GM19395 (cell line): ENCODE measurements around the gene PYGM.

Source experiments
- ATAC-seq: cut with Tn5 transposase; IDR thresholded peaks from one replicate; pipeline ENCODE4 v1.9.1; 2021; ENCODE audit warnings: mild to moderate bottlenecking, moderate library complexity; ENCODE audit not compliant: unreplicated experiment

PYGM gene

GRCh38 chr11:64769283-64769682, 9.5 kb upstream of the PYGM start:
- no peak for ATAC-seq

GRCh38 chr11:64768300-64768694, 8.5 kb upstream of the PYGM start:
- no peak for ATAC-seq

DNA sequence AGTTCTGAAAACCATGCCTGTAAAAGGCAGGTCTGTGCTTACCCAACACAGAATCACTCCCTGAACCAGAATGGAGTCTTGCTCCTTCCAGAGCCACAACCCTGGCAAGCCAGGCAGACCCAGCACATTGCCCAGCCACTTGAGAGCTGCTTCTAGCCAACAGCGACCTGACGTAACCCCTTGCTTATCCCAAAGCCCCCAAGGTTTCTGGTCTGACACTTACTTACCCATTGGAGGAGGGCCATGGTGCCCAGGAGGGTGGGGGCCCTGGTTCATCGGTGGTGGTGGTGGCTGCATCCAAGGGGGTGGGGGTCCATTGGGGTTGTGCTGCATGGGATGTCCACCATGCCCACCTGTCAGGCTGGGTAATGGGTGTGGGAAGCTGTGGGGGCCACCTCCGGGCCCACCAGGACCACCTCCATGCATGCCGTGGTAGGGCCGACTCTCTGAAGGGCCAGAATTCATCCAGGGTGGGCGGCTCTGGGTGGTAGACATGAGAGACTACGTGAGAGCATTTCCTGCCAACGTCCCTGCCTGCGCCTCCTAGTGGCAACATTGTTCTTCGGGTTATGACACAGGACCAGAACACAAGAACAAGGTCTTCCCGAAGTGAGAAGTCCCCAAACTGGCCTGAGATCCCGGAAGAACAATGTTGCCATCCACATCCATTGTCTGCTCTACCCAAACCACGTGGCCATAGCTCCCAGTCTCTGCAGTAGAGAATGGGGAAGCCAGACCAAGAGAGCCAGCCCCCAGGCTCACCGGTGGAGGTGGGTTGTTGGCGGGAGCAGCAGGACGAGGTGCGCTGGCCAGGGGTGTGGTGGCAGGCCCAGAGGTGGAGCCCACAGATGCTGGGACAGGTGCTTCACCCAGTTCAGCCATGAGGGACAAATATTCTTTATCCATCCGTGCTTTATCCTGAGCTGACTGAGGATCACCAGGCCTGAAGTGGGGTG, 7.8 kb upstream of the PYGM start:
- ATAC-seq, result no peak

- ATAC-seq, result no peak
Measured at GRCh38 chr11:64766881-64767280, 7.1 kb upstream of the PYGM start.

DNA sequence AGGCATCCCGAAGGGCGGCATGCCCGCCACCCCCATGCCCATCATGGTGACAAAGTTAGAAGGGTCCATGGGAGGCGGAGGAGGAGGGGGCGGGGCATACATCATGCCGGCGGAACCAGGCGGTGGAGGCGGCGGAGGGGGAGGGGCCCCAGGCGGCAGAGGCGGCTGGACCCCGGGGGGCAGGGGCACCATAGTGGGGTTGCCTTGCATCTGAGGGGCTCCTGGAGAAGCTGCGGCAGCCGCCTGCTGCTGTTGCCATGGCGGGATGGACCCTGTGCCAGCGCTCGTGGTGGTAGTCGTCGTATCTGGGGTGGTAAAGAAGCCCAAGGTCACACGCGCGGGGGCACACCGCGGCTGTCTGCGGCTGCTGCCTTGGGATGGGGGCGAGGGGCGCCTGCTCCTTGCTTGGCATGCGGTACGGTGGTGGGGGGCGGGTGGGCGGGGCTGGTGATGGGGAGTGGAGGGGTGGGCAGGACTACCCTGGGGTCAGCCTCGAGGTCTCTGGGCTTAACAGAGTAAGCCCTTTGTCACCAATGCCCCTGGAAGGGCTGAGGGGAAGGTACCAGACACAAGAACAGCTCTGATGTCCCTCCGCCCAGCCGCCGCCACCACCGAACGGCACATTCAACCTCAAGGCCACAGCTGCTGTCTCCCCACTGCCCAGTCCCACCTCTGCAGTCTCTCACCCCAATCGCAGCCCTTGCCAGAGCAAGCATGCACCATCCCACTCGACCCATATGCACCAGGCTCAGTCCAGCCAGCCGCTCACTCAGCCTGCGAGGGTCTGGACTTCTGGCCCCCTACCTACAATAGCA, 6.3 kb upstream of the PYGM start:
- no peak for ATAC-seq

DNA sequence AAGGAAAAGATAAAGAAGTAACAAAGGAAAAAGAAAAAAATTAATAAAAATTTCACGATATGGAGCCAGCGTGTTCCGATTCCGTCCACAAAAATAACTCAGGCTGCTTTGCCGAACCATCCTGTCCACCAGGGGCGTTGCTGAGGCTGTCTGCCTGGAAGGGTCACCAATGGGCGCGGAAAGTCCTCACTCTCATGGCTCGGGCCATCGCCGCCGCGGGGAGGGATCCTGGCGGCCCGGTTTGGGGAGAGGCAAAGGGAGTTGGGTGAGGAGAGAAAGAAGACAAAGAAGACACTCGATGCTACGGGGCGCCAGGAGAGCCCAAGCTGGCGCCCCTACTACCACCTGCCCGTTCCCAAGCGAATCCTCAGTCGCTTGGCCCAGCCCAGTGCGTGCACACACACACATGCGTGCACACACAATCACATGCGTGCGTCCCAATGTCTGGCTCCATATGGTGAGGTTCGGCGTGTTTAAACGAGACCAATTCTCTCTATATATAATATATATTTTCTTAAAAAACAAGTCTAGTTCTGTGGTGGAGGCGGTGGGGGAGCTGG, 5.6 kb upstream of the PYGM start:
- no peak for ATAC-seq

DNA sequence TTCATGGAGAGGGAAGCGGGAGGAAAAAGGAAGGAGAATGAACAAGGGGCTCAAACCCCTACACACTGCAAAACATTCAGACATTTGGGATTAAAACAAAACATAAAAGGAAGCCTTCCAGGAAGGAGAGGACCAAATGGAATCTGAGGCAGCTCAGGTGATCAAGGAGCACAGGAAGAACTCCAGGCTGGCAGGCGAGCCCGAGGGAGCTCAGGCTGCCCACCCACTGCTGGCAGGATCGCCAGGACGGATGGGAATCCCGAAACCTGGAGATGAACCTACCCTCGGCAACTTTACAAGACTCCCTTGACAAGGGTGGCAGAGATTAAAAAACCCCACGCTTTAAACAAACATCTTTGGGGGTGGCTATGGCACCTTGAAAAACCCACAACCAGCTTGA, 5.0 kb upstream of the PYGM start:
- no peak for ATAC-seq

GRCh38 chr11:64764040-64764611, 4.4 kb upstream of the PYGM start:
- ATAC-seq, result no peak

GRCh38 chr11:64763526-64764039, 3.8 kb upstream of the PYGM start:
- ATAC-seq, result no peak

GRCh38 chr11:64762674-64763525, 3.1 kb upstream of the PYGM start:
- ATAC-seq, result no peak

- no peak for ATAC-seq
Measured at GRCh38 chr11:64762277-64762673, 2.5 kb upstream of the PYGM start.

- no peak for ATAC-seq
Measured at GRCh38 chr11:64760759-64761420, 1.1 kb upstream of the PYGM start.

GRCh38 chr11:64759131-64759721, 548 bp downstream of the PYGM start:
- no peak for ATAC-seq

DNA sequence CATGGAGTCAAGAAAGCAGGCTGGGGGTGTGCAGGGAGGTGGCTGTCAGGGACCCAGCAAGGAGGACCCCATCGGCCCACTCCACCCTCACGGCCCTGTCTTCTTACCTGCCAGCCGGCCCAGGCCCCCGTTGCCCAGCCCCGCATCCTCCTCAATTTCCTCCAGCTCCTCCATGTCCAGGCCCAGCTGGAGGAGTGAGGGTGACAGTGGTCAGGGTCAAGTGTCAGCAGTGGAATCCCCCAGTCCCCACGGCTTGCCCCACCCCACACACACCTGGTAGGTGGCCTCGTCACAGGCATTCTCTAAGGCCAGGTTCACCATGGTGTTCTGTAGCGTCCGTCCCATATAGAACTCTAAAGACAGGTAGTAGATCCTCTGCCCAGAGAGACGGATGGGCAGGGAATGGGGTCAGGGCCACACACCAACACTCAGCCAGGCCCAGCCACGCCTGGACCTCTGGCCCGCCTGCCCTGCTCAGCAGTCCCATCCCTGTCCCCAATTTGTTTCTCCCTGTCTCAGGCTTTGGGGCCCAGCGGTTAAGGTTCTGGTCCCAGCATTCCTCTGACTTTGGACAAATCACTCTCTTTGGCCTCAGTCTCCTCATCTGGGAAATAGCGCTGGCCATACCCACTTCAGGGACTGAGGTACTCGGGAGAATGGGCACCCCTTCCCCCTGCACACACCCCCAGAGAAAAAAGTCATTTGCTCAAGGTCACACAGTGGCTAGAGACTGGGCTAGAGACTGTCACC, 1.3 kb downstream of the PYGM start:
- ATAC-seq, result no peak

GRCh38 chr11:64757549-64758329, 2.0 kb downstream of the PYGM start:
- ATAC-seq, result no peak

DNA sequence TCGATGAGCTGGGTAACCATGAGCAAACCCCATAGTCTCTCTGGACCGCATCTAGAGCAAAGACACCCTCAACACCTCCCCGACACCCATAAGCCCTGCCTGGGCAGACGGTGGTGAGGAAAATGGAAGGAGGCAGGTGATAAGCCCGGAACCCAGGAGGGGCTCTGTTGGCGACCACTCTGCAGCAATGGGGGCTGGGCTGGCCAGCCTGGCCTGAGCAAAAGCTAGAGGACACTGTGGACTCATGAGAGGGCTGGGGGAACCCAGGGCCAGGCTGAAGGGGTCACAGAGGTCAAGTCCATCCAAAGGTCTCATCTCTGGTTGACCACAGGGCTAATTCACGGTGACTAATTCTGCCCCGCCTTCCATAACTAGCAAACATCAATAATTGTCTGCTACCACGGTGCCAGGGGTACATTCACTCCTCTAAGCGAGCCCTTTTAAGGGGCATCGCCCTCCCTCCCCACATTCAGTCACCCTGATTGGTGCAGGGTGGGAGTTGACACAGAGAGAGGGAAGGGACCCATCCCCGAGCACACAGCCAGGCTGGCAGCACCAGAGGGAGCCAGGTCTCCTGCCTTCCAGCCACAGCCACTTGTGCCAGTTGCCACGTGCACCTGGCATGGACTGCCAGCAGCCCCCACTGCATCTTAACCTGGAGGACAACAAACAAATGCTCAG, 4.0 kb downstream of the PYGM start:
- ATAC-seq, result no peak
